ENCODE data around the gene CPM.
"Not testable (repeated sequence)": the region's sequence is repeated elsewhere in the genome, so short reads cannot be mapped to it uniquely, and the experiment has no call there.

CPM gene

DNA sequence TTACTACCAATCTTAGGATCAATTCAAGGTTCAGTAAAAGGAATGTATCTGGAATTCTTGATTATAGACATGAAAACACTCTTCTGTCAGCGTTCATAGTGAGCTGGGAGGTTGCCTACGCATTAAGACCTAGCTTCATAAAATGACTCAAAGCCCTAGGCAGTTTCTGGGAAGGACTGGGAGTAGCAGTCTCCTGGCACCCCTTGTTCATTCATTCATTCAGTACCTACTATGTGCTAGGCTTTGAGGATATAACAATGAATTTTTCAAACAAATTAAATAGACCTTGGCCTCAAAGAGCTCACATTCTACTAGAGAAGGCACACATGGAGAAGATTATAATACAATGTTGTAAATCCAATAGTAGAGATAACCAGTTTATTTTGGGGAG is 78.9 kb downstream of the CPM start:
- no peak for DNase-seq

DNA sequence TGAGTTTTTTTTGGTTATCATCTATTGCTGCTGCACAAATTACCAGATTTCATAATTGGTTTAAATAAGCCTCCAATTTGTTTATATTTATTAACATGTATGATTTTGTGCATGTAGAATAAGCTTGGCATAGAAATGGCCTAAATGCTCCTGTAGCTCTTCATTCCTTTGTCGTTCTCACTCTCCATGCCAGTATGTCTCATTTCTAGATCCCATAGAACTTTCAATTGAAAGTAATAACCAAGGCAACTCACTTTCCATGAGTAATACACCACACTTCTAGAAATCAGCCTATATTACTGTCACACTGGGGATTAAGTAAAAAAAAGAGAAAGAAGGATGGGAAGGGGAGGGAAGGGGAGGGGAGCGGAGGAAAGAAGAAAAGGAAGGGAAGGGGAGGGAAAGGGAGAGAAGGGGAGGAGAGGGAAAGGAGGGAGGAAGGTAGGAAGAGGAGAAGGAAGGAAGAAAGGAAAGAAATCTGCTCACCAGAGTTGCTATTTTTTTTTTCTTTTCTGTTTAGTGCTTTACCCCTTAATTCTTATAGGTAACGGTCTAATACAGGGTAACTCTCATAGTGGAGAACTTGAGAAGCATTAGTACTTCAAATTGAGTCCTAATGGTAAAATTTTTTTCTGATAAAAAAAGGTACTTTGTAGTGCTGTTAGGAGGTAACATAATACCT is 79.4 kb downstream of the CPM start:
- no peak for DNase-seq

DNA sequence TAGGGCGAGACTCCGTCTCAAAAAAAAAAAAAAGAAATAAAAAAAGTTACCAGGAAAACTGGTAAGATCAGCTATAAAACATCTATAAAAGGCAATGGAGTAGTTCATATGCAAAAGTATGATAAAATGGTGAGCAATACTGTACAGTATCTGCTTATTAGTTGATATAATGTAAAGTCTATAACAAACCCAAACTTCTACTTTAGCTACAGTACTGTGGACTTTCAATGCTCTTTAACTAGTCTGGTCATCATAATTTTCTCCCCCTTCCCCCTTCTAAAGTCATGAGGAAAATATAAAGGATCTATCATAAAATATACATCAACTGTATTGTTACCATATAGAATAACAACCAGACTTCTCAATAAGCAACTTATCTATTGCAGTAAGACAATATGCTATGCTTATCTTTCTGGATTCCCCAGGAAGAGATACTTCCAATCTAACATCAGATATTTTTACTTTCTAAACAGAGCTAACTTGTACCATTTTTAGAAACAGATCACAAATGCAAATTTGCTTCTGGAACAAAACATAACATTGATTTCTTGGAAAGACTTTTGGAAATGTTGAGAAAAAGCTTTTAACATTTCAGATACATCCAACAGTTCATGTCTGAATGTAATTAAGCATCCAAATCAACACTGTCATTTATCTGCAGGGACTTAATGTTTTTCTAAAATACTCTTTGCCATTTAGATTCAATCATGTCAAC is 81.2 kb downstream of the CPM start:
- no peak for DNase-seq

DNA sequence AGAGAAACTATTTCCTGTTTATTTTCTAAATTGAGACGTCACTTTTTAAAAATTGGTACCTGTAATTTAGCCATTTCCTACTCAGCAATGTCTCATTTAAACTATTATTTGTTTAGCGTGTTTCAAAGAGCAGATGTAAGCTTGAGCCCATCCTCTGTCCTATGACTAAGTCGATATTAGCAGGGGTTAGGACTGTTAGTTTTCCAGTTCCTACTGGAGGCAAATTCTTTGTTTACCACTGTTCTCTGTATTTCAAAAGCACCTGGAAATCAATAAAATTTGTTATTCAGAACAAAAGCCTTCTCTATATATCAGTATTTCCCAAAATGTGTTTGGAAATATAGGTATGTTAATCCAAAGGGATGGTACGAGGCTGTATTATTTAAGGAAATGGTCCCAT is 82.6 kb downstream of the CPM start:
- no peak for DNase-seq

DNA sequence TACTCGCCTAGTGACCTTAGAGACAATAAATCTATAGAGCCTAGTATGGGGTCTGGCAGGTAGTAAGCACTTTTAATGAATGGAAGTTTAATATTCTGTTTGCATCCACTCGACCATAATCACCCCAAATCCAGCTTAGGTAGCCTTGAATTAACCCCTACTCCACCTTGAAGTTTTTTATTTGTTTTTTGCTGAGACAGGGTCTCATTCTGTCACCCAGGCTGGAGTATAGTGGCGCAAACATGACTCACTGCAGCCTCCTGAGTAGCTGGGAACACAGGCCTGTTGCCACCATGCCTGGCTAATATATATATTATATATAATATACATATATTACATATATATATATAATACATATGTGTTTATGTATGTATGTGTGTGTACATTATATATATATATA is 86.2 kb downstream of the CPM start:
- no peak for DNase-seq

DNA sequence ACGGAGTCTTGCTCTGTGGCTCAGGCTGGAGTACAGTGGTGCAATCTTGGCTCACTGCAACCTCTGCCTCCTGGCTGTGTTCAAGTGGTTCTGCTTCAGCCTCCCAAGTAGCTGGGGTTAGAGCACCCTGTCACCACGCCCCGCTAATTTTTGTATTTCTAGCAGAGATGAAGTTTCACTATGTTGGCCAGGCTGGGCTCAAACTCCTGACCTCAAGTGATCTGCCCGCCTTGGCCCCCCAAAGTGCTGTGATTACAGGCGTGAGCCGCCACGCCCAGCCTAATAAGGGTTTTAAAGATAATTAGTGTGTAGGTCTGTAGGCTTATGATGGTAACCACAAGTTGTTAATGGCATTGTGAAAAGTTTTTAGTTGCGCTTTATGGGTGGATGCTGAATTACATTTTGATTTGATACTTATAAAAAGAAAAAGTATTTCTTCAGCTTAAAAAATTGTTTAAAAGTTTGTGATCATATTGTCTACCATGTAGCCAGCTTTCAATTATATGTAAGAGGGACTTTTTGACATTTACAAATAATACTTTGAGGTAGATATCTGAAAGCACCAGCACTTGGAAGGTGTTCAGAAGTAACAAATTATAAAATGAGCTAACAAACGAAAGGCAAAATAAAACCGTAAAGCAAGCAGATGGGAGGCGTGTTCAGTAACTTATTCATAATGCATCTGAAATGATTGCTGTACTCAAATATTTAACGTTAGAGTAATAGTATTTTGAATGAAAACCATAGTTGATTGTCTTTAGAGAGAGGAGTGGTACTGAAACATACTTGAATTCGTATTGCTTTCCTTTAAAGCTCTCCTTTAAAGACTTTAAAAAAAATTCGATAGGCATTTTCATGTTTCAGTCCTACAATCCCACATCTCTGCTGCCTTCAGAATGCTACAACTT is 87.9 kb downstream of the CPM start:
- no peak for DNase-seq

DNA sequence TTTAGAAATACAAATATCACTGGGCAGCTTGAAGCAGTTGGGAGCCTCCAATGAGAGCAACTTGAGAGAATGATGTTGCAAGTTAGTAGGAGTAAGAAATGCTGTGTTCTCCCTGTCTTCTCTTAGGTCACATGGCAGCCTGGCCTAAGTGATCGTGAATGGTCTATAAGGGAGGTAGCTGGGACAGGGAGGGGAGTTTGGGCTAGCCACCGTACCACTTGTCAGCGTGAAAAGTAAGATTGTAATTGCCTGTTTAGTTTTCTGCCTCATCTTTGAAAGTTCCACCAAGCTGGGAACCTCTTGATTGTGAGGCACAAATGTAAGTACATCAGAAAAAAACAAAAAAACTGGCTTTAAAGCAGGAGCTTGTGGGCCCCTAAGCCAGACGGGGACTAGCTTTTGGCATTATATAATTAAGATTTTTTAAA is 88.6 kb downstream of the CPM start:
- no peak for DNase-seq

DNA sequence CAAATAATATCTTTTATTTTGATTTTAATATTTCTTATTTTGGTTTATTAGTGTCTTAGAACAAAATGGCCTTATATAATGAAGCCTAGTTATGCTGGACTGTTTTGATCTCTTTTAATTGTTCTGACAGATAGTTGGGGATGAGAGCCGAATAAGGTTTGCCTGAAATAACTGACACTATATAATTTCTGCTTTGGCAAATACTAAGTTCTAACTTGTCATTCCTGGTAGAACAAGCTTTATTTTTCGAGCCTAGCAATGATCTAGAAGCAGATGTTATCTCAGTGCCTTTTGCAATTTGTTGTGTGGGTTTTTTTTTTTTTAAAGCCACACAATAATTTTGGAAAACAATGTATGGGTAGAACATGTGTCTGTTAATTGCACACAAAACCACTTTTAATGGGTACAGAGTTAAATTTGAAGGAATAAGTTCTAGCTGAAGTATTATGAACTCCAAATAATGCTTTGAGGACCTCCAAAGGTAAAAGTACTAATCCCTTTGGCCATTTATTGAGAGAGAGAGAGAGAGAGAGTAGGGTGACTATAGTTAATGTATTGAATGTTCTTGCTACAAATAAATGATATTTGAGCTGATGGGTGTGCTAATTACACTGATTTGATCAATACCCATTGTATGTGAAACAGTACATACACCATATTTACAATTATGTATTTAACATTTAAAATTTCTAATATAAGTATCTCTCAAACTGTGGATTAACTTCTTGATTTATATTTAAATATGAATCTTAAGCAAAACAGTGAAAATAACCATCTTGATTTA is 90.0 kb downstream of the CPM start:
- DNase-seq, result no peak

DNA sequence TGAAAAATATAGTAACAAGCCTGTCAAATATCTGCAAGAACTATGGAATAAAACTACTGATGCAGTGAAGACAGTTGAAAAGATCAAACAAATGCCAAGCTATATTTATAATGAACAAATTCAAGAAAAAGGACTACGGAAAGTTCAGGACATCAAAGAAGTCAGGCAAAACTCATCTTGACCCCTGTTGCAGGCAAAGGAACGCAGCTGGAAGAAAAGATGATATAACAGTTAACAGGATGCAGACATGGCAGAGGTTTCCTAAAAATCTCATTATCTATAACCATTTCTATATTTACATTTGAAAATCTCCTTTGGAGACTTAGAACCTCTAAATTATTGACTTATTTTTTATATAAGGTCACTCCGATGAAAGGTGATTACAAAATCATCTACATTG is 90.8 kb downstream of the CPM start:
- no peak for DNase-seq

DNA sequence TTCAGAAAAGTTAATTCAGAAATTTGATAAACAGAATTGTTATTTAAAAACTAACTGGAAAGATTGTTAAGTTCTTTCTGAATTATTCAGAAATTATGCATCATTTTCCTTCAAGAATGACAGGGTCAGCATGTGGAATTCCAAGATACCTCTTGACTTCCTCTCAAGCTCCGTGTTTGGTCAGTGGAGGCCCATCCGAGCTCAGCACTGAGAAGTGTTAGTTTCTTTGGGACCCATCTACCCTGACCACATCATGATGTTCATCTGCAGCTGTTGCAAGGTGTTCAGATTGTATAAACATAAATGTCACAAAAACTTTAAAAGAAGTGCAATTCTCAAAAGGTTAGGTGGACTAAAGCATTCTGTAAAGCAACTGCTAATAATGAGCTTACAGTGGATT is 91.3 kb downstream of the CPM start:
- DNase-seq, result no peak

DNA sequence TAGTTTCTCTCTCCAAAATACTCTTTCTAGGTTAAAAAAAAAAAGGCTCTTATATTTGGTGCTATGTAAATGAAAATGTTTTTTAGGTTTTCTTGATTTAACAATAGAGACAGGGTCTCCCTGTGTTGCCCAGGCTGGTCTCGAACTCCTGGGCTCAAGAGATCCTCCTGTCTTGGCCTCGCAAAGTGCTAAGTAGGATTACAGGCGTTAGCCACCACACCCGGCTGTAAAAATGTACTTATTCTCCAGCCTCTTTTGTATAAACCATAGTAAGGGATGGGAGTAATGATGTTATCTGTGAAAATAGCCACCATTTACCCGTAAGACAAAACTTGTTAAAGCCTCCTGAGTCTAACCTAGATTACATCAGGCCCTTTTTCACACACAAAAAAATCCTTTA is 91.8 kb downstream of the CPM start:
- DNase-seq, result not testable (repeated sequence)

DNA sequence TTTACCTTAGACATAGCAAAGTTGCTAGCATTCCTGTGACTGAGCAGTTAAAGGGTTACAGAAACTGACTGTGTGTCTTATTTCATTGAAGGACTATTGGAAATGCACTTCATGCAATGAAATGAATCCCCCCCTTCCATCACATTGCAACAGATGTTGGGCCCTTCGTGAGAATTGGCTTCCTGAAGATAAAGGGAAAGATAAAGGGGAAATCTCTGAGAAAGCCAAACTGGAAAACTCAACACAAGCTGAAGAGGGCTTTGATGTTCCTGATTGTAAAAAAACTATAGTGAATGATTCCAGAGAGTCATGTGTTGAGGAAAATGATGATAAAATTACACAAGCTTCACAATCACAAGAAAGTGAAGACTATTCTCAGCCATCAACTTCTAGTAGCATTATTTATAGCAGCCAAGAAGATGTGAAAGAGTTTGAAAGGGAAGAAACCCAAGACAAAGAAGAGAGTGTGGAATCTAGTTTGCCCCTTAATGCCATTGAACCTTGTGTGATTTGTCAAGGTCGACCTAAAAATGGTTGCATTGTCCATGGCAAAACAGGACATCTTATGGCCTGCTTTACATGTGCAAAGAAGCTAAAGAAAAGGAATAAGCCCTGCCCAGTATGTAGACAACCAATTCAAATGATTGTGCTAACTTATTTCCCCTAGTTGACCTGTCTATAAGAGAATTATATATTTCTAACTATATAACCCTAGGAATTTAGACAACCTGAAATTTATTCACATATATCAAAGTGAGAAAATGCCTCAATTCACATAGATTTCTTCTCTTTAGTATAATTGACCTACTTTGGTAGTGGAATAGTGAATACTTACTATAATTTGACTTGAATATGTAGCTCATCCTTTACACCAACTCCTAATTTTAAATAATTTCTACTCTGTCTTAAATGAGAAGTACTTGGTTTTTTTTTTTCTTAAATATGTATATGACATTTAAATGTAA is 93.5 kb downstream of the CPM start:
- no peak for DNase-seq

DNA sequence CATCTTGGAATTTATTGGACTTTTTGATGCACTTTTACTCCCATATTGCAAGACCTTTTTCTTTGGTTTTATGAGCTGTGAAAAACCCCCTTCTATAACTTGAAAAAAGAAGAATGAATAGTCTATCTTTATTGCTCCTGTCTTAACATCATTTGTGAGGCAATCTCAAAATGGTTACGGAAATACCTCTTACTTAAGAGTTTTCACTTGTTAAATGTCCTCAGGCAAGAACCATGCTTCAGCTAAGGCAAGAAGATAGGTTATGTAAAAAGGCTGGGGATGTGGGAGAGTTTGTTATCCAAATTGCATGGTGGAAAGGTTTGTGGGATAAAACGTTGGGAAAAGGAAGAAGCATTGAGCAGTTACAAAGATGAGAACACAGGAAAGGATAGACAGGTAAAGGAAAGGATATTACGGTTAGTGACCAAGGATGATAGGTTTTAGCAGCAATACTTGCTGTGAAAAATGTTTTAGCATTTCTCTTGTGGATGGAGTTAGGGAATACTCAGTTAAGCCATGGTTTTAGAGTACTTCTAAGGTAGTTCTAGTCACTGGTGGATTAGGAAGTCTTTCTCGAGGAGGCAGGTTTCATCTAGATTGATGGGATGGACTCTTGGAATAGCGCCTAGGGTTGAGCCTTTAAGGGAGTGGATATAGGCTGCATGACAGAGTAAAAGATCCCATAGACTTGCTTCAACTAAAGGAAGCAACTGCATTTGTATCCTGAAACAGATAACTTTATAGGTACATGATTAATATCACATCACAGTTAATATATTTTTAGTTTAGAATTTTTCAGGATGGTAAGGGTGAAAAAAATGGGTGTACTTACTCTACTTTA is 94.7 kb downstream of the CPM start:
- DNase-seq, result no peak

DNA sequence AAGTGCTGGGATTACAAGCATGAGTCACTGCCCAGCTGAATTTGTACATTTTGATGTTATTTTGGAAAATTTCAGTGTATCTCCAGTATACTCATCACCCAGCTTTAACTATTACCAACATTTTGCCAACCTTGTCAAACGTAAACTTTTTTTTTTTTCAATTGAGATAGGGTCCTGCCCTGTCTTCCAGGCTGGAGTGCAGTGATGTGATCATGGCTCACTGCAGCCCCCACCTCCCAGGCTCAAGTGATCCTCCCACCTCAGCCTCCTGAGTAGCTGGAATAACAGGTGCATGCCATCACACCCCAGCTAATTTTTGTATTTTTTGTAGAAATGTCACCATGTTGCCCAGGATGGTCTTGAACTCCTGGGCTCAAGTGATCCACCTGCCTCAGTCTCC is 95.8 kb downstream of the CPM start:
- no peak for DNase-seq

DNA sequence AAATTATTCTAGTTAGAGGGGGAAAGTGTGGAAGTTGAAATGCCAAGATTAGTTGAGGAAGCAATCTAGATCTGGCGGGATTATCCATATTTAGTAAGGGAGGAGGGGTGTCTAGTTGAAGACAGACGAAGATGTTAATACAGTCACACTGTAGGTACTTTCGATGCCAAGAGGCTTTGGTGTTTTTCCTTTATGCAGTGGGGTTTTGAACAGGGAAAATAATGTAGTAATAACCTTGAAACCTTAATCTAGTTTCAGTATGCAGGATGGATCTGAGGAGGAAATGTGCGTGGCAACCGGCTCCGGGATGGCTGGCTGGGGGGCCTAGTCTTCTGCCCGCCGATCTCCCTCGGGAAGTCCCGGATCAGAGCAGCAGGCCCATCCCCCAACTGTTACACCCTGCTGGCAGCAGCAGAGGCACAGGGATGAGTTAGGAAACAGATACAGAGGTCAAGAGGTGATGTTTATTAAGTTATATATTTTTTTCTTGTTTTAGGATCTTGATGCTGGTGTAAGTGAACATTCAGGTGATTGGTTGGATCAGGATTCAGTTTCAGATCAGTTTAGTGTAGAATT is 97.5 kb downstream of the CPM start:
- no peak for DNase-seq

DNA sequence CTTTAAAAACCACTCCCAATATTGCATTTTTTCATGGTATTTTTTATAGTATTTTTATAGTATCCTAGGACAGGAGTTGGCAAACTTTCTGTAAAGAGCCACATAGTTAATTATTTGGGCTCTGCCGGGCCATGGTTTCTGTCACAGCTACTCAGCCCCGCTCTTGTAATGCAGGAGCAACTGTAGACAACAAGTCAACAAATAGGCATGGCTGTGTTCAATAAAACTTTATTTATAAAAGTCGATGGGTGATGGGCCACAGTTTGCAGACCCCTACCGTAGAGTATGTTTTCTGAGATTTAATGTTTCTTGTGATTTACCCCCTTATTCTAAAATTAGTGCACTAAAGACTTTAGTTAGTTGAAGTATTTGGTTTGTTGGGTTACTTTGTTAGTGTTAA is 99.5 kb downstream of the CPM start:
- DNase-seq, result no peak

DNA sequence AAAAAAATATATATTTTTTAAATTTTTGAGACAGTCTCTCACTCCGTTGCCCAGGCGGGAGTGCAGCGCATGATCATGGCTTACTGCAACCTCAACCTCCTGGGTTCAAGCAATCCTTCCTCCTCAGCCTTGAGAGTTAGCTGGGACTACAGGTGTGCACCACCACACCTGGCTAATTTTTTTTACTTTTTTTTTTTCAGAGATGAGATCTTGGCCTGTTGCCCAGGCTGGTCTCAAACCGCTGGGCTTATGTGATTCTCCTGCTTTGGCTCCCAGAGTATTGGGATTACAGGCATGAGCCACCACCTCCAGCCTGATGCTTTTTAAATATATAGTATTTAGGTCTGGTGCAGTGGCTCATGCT is 100.5 kb downstream of the CPM start:
- no peak for DNase-seq

DNA sequence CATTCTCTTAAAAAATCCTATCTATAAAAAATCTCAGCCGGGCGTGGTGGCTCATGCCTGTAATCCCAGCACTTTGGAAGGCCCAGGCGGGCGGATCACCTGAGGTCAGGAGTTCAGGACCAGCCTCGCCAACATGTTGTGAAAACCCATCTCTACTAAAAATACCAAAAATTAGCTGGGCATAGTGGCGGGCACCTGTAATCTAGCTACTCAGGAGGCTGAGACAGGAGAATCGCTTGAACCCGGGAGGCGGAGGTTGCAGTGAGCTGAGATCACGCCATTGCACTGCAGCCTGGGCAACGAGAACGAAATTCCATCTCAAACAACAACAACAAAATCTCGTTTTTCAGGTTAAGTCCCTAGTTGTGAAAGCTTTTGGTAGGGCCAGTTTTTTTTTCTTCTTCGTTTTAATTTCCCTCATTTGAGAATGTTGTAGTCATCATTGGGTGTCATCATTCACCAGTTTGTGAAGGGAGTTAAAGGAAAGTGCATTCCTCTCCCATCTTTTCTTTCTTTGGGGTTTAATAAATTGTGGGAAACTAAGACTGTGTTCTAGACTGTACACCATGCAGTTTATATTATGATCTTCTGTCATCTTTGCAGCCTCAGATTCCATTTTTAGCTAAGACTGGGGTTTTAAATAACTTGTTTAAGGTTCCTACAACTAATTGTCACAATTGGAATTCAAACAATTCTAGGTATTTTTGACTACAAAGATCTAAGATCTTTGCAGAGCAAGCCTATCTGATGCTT is 101.0 kb downstream of the CPM start:
- DNase-seq, result no peak

All from amygdala (tissue), 56 donors.